Liver (tissue), 3 donors: ENCODE data around the gene WNK1.

Experiments used
- HNF4G ChIP-seq: IDR thresholded peaks from 2 replicates; pipeline ENCODE4 v1.6.1; 2016; ENCODE audit warnings: antibody characterized with exemption
- TF ChIP-seq, protein P1 (sequence below): fragments of 150-350 bp; IDR thresholded peaks from 2 replicates; pipeline ENCODE4 v1.5.1; 2017; ENCODE audit warnings: improper control_type of control experiment, low read depth, low read length; ENCODE audit not compliant: missing input control
- donor health status: healthy.
- donor health status: healthy.

DNA sequence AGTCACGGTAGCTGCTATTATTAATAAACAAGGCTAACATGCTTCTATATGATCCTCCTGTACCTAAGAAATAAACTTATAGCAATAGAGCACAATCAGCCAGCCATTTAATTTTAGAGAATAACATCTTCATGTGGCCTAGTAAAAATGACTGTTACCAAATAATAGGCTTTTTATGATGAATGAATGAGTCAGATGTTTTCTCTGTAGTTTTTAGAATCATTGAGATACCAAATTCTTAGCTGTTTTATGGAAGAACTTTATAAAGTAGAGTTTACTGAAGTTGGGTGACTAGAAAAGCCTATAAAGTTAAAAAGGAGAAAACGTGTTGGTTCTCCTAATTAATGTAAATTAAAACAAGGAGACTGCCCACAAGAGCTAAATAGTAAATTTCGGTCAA, 40.7 kb downstream of the WNK1 start:
- TF ChIP-seq, protein P1, sequence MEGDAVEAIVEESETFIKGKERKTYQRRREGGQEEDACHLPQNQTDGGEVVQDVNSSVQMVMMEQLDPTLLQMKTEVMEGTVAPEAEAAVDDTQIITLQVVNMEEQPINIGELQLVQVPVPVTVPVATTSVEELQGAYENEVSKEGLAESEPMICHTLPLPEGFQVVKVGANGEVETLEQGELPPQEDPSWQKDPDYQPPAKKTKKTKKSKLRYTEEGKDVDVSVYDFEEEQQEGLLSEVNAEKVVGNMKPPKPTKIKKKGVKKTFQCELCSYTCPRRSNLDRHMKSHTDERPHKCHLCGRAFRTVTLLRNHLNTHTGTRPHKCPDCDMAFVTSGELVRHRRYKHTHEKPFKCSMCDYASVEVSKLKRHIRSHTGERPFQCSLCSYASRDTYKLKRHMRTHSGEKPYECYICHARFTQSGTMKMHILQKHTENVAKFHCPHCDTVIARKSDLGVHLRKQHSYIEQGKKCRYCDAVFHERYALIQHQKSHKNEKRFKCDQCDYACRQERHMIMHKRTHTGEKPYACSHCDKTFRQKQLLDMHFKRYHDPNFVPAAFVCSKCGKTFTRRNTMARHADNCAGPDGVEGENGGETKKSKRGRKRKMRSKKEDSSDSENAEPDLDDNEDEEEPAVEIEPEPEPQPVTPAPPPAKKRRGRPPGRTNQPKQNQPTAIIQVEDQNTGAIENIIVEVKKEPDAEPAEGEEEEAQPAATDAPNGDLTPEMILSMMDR = no peak
- no peak for TF ChIP-seq HNF4G
